ENCODE results near the gene KCNG2. TPM values are rescaled to one million over a fixed set of nuclear protein-coding genes. Genes with fewer than 3 reads are reported as not detected.

The KCNG2 gene
- total RNA-seq, 8 experiments from 2014 or later: 0.16 to 0.76 (median 0.19) TPM; not detected in 2

GRCh38 chr18:79911344-79912270 lies 113.9 kb downstream of the KCNG2 start:
- ATAC-seq (replicated peaks in 6 of 8): peak in 5 of 8 experiments; percentile 90 to 97 (median 95)
- in situ Hi-C loops (cut with MboI; ENCODE audit: low pct_unique_long_range_greater_than_20kb in 2 of 9, low sequenced_read_pairs in 9 of 9, unreplicated experiment in 9 of 9): no loop called here

DNA sequence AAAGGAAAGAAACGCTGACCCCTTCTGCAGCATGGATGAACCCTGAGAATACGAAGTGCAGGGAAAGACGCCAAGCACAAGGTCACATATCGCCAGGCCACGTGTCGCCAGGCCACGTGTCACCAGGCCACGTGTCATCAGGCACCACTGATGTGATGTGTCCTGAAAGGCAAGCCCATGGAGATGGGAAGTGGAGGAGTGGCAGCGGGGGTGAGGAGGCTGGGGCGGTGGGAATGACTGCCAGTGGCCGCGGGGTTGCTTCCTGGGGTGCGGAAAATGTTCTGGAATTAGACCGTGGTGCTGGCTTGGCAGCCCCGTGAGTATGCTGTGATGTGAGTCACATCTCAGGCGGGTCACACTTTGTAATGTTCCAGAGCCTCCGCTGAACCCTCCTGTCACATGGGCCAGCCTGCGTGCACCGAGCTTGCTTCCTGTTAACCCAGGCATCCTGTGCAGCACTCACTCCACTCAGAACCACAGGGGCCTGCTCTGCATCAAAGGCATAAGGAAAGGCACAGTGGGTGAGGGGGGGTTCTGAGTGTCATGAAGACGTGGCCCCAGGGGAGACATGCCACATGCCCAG lies 114.8 kb downstream of the KCNG2 start:
- H3K4me3 ChIP-seq: no peak overlapping the region
- WGBS, 10 experiments: 40 to 91% (median 86%) methylated on average over 1 to 7 of the region's 20 CpGs; no CpG with 5 or more reads in 2 of the 10 experiments
- ATAC-seq (replicated peaks in 6 of 8): peak in 2 of 8 experiments; percentile 4 to 7
- no peak overlapping the region for H3K27ac ChIP-seq
- H3K4me1 ChIP-seq (replicated peaks in 1 of 2): peaks cover 0 to 8% of the 10 kb centered on the region in 2 donors
- in situ Hi-C loops (cut with MboI; ENCODE audit: low pct_unique_long_range_greater_than_20kb in 2 of 9, low sequenced_read_pairs in 9 of 9, unreplicated experiment in 9 of 9): no loop called here

More at GRCh38 chr18:79911344-79912270, 113.9 kb downstream of the KCNG2 start:
- 100% methylated on average over 1 to 3 of the region's 29 CpGs; no CpG with 5 or more reads in 8 of the 10 experiments for WGBS, 10 experiments
- H3K27ac ChIP-seq: peak overlapping the region; percentile 11 to 26
- peaks cover 0 to 8% of the 10 kb centered on the region in 2 donors for H3K4me1 ChIP-seq (replicated peaks in 1 of 2)
- H3K4me3 ChIP-seq: no peak overlapping the region

GRCh38 chr18:79912994-79913831 lies 115.5 kb downstream of the KCNG2 start:
- Histone ChIP-seq H3K4me3 (no peak overlapping the region), H3K27ac (no peak overlapping the region), H3K4me1 (replicated peaks in 1 of 2) (peaks cover 0 to 8% of the 10 kb centered on the region in 2 donors)
- WGBS, 10 experiments: 75 to 100% (median 92%) methylated on average over 3 to 20 of the region's 28 CpGs; no CpG with 5 or more reads in 2 of the 10 experiments
- no peak for ATAC-seq (replicated peaks in 6 of 8)
- in situ Hi-C loops (cut with MboI; ENCODE audit: low pct_unique_long_range_greater_than_20kb in 2 of 9, low sequenced_read_pairs in 9 of 9, unreplicated experiment in 9 of 9): no loop called here

DNA sequence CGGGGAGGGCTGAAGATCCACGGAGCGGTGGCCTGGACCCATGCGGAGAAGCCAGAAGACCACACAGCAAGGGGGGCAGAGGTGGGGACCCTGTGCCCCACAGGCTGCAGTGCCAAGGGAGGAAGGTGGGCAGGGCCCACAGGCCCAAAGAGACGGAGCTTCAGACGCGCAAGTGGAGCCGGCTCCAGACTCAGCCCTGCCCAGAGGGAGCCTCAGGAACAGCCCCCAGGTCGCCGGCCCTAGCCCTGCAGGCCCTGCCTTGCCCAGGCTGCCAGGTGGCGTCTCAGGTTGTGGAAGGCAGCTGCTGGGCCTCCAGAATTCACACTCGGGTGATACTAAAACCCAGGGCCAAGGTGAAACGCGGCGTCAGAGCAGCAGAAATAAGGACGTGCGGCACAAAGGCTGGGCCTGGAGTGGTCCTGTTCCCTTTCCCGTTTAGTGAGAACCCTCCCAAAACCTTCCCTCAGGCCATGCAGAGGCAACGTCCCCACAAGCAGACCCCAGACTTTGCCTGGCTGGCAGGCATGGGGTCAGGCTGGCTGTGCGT lies 116.9 kb downstream of the KCNG2 start:
- H3K27ac ChIP-seq: no peak overlapping the region
- H3K4me1 ChIP-seq (replicated peaks in 1 of 2): peaks cover 0 to 8% of the 10 kb centered on the region in 2 donors
- H3K4me3 ChIP-seq: no peak overlapping the region
- WGBS, 10 experiments: 80 to 100% methylated on average over 1 of the region's 20 CpGs; no CpG with 5 or more reads in 8 of the 10 experiments
- ATAC-seq (replicated peaks in 6 of 8): no peak
- in situ Hi-C loops (cut with MboI; ENCODE audit: low pct_unique_long_range_greater_than_20kb in 2 of 9, low sequenced_read_pairs in 9 of 9, unreplicated experiment in 9 of 9): no loop called here

DNA sequence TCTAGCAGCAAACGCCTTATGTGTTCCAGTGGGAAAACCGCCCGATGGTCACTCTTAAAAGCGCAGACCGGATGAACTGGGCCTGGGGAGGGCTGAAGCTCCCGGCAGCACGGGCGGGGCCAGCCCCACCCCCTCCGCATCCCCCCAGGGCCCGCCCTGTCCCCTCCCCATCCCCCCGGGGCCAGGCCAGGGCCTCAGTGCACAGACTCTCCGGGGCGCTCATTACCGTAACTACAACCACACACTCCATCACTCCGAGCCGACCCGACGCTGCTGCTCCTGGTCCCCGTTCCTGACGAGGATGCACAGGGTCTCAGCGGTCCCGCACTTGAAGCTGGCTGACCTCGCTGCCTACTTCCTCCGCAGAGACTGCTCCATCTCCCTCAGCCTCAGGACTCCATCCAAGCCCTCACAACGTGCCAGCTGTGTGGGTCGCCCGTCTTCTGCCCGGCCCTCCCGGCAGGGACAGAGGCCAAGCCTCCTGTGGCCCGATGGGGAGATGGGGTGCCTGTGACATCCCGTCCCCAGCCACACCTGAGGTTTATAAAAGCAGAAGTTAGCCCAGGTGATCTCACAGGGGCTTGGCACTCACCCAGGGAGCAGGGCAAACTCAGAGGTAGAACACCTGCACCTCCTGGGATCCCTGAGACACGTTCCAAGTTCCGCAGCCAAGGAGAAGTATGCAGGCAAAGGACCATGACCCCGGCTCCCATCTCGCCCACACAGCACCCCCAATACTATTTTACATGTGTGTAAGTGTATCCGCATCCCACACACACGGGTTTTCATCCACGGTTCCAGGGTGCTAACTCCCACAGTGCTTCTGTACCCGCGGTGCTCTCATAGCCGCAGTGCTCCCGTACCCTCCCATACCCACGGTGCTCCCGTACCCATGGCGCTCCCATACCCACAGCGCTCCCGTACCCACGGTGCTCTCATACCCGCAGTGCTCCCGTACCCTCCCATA lies 117.7 kb downstream of the KCNG2 start:
- WGBS, 10 experiments: 86 to 100% (median 98%) methylated on average over 1 to 12 of the region's 50 CpGs; no CpG with 5 or more reads in 2 of the 10 experiments
- in situ Hi-C loops (cut with MboI; ENCODE audit: low pct_unique_long_range_greater_than_20kb in 2 of 9, low sequenced_read_pairs in 9 of 9, unreplicated experiment in 9 of 9): no loop called here
- Histone ChIP-seq H3K27ac (no peak overlapping the region), H3K4me1 (replicated peaks in 1 of 2) (peaks cover 0 to 8% of the 10 kb centered on the region in 2 donors), H3K4me3 (no peak overlapping the region)
- ATAC-seq (replicated peaks in 6 of 8): no peak

- peaks cover 0 to 8% of the 10 kb centered on the region in 2 donors for H3K4me1 ChIP-seq (replicated peaks in 1 of 2)
- in situ Hi-C loops (cut with MboI; ENCODE audit: low pct_unique_long_range_greater_than_20kb in 2 of 9, low sequenced_read_pairs in 9 of 9, unreplicated experiment in 9 of 9): no loop called here
- H3K27ac ChIP-seq: no peak overlapping the region
- 80 to 100% (median 98%) methylated on average over 1 to 6 of the region's 26 CpGs; no CpG with 5 or more reads in 6 of the 10 experiments for WGBS, 10 experiments
- ATAC-seq (replicated peaks in 6 of 8): no peak
- H3K4me3 ChIP-seq: no peak overlapping the region
Measured at GRCh38 chr18:79916128-79916494, 118.4 kb downstream of the KCNG2 start.

DNA sequence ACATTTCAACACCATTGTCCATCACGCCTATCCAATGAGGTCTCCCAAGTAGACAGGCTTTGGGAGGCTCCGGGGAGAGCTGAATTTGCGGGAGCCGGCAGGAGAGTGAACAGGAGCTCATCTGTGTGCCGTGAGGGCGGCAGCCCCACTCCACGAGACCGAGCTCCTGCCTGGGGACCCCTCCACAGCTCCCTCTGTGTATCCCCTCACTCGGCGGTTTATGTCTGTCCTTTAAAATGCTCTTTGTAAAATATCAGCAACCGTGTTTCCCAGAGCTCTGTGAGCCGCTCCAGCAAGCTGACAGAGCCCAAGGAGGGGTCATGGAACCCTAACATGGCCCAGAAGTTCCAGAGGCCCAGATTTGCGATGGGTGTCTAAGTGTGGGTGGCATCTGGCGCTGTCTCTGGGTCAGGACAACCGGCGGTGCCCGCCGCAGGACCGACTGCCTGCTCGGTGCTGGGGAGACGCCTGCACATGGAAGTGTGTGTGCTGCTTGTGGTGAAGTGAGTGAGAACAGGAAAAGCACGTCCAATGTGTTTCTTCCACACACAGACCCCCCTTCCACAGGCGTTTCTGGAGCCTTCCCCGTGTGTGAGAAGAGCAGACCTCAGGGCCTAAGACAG lies 118.9 kb downstream of the KCNG2 start:
- no peak overlapping the region for H3K4me3 ChIP-seq
- WGBS, 10 experiments: 96 to 100% (median 99%) methylated on average over 3 to 15 of the region's 24 CpGs; no CpG with 5 or more reads in 4 of the 10 experiments
- ATAC-seq (replicated peaks in 6 of 8): no peak
- in situ Hi-C loops (cut with MboI; ENCODE audit: low pct_unique_long_range_greater_than_20kb in 2 of 9, low sequenced_read_pairs in 9 of 9, unreplicated experiment in 9 of 9): no loop called here
- no peak overlapping the region for H3K27ac ChIP-seq
- H3K4me1 ChIP-seq (replicated peaks in 1 of 2): peaks cover 0 to 5% of the 10 kb centered on the region in 2 donors

DNA sequence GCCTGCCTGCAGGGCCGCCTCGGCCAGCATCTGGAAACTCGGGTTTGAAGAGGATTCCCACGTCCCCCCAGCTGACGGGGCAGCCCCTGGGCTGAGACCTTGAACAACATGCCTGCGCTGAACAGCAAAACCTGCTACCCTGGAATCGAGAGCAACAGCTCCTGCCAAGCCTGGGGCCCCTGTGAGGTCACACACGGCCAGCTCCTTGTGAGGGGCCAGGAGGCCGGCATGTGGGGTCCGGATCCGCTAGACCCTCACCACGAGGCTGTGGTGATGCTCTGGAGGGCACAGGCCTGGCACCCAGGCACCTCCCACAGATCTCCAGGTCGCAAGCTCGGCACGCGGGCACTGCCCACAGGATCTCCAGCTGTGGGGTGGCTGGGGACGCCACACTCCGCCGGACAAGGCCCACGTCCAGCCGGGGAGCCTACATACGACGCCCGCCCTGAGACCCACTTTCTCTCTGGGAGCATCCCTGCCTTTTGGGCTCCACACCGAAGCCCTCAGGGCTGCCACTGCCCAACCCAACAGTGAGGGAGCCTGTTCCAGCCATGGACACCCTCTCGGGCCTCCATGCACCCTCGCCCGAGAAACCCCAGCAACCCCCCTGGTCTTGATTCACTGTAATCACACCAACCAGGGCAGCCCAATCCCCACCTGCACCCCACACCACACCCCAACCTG lies 119.6 kb downstream of the KCNG2 start:
- Histone ChIP-seq H3K4me1 (replicated peaks in 1 of 2) (peaks cover 0 to 1% of the 10 kb centered on the region in 2 donors), H3K27ac (no peak overlapping the region), H3K4me3 (no peak overlapping the region)
- ATAC-seq (replicated peaks in 6 of 8): no peak
- in situ Hi-C loops (cut with MboI; ENCODE audit: low pct_unique_long_range_greater_than_20kb in 2 of 9, low sequenced_read_pairs in 9 of 9, unreplicated experiment in 9 of 9): no loop called here
- WGBS, 10 experiments: 94% methylated on average over 7 of the region's 28 CpGs; no CpG with 5 or more reads in 9 of the 10 experiments

DNA sequence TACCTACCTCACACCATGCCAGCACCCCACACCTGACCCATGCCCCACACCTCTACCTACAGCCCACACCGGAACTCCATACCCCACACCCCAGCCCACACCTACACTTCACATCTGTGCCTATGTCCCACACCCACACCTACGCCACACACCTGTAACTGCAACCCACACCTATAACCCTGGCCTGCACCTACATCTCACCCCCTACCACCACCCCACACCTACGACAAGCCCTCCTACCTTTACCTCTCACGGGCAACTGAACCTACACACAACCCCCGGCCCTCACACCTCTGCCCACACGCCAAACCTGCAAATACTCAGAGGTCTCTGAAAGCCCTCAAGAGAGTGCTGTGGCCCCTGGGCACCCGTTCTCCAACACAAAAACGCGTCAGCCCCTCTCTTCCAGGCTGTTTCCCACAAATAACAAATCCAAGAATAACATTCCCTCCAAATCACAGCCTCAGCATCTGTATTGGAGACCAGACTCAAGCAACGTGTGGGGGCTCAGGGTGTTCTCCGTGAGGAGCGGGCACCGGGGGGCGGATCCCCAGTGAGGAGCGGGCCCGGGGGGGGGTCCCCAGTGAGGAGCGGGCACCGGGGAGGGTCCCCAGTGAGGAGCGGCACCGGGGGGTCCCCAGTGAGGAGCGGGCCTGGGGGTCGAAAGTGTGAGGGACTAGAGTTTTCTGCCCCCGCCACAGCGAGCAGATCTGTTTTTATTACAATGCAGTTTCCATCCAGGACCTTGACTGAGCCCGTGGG lies 120.3 kb downstream of the KCNG2 start:
- no peak for ATAC-seq (replicated peaks in 6 of 8)

GRCh38 chr18:79918615-79919011 lies 120.9 kb downstream of the KCNG2 start:
- in situ Hi-C loops (cut with MboI; ENCODE audit: low pct_unique_long_range_greater_than_20kb in 2 of 9, low sequenced_read_pairs in 9 of 9, unreplicated experiment in 9 of 9): no loop called here
- Histone ChIP-seq H3K4me1 (replicated peaks in 1 of 2) (no peaks in the 10 kb centered on the region), H3K4me3 (no peak overlapping the region), H3K27ac (no peak overlapping the region)
- 100% methylated on average over 1 of the region's 20 CpGs; no CpG with 5 or more reads in 9 of the 10 experiments for WGBS, 10 experiments
- no peak for ATAC-seq (replicated peaks in 6 of 8)

More for the DNA sequence above, 120.3 kb downstream of the KCNG2 start:
- H3K4me1 ChIP-seq (replicated peaks in 1 of 2): no peaks in the 10 kb centered on the region
- H3K27ac ChIP-seq: no peak overlapping the region
- 95% methylated on average over 5 of the region's 25 CpGs; no CpG with 5 or more reads in 9 of the 10 experiments for WGBS, 10 experiments
- H3K4me3 ChIP-seq: no peak overlapping the region
- in situ Hi-C loops (cut with MboI; ENCODE audit: low pct_unique_long_range_greater_than_20kb in 2 of 9, low sequenced_read_pairs in 9 of 9, unreplicated experiment in 9 of 9): no loop called here
